HepG2 (cell line): ENCODE results near the gene DNAJB2. TPM values are rescaled to one million over a fixed set of nuclear protein-coding genes. Genes with fewer than 3 reads are reported as not detected.

Experiments
- GATAD1 ChIP-seq: IDR thresholded peaks from 2 replicates; pipeline ENCODE4 v1.6.1; 2016; ENCODE audit warnings: missing genetic modification reagents, missing compliant biosample characterization
- MAF1 ChIP-seq: sonication (generic); formaldehyde crosslinking; IDR thresholded peaks from 2 replicates; pipeline ENCODE4 v1.5.0; 2020; ENCODE audit warnings: missing genetic modification reagents, borderline replicate concordance
- POGZ ChIP-seq: sonication (generic); formaldehyde crosslinking; IDR thresholded peaks from 2 replicates; pipeline ENCODE4 v1.4.0; 2020; ENCODE audit warnings: mild to moderate bottlenecking, missing genetic modification reagents
- SP4 ChIP-seq: sonication (generic); formaldehyde crosslinking; IDR thresholded peaks from 2 replicates; pipeline ENCODE4 v1.8.1; 2023; ENCODE audit warnings: mild to moderate bottlenecking, missing genetic modification reagents
- ZFP90 ChIP-seq: sonication (generic); formaldehyde crosslinking; IDR thresholded peaks from 2 replicates; pipeline ENCODE4 v1.8.0; 2022; ENCODE audit warnings: missing genetic modification reagents, mild to moderate bottlenecking, inconsistent platforms, borderline replicate concordance
- ZMYM2 ChIP-seq: sonication (generic); formaldehyde crosslinking; IDR thresholded peaks from 2 replicates; pipeline ENCODE4 v1.8.0; 2022; ENCODE audit warnings: mild to moderate bottlenecking, missing genetic modification reagents
- ZNF230 ChIP-seq: sonication (generic); formaldehyde crosslinking; IDR thresholded peaks from 2 replicates; pipeline ENCODE4 v1.4.0; 2020; ENCODE audit warnings: mild to moderate bottlenecking, missing genetic modification reagents
- ZNF337 ChIP-seq: sonication (generic); formaldehyde crosslinking; IDR thresholded peaks from 2 replicates; pipeline ENCODE4 v1.5.1; 2020; ENCODE audit warnings: missing genetic modification reagents, low read depth, mild to moderate bottlenecking, borderline replicate concordance
- ZSCAN22 ChIP-seq: sonication (generic); formaldehyde crosslinking; IDR thresholded peaks from 2 replicates; pipeline ENCODE4 v1.4.0; 2020; ENCODE audit warnings: mild to moderate bottlenecking, missing genetic modification reagents
- polyA plus RNA-seq, 8 experiments: library from polyadenylated mRNA; depleted of rRNA in 3 of 8; stranded (reverse) in 7 of 8; unstranded in 1 of 8; fragments of >200 nt; fragmentation: Illumina TruSeq in 4 of 8; extraction: Trizol in 4 of 8; gene quantifications; 2 replicates each; pipeline versions ENCODE4 v1.2.1 to v1.2.3, GENCODE V29; 2011 to 2016; ENCODE audit warnings: low read depth in 4 of 8, missing spikeins in 1 of 8, mixed read lengths in 1 of 8; ENCODE audit not compliant: insufficient read depth in 1 of 8
- total RNA-seq, 5 experiments: library from RNA; depleted of rRNA; stranded (reverse); fragments of >200 nt; fragmentation: Illumina TruSeq; extraction: Trizol; gene quantifications; 2 replicates each; pipeline ENCODE4 v1.2.3, GENCODE V29; 2016; ENCODE audit warnings: low read depth in 1 of 5
- TF ChIP-seq, protein P1 (sequence below), 2 experiments: sonication (generic) in 1 of 2; formaldehyde crosslinking in 1 of 2; IDR thresholded peaks; 2 replicates each; pipeline versions ENCODE4 v1.5.1 to v1.6.1; 2011 to 2020; ENCODE audit warnings: borderline replicate concordance in 1 of 2, low read depth in 1 of 2, low read length in 1 of 2, mild to moderate bottlenecking in 1 of 2, missing genetic modification reagents in 1 of 2, moderate library complexity in 1 of 2
- TF ChIP-seq, protein P2 (sequence below): sonication (generic); formaldehyde crosslinking; IDR thresholded peaks from 2 replicates; pipeline ENCODE4 v1.4.0; 2020; ENCODE audit warnings: missing genetic modification reagents, borderline replicate concordance
- TF ChIP-seq, protein P3 (sequence below): sonication (generic); formaldehyde crosslinking; IDR thresholded peaks from 2 replicates; pipeline ENCODE4 v1.8.1; 2022; ENCODE audit warnings: mild to moderate bottlenecking, missing genetic modification reagents
- TF ChIP-seq, protein P4 (sequence below): sonication (generic); formaldehyde crosslinking; IDR thresholded peaks from 2 replicates; pipeline ENCODE4 v1.5.1; 2020; ENCODE audit warnings: mild to moderate bottlenecking, missing genetic modification reagents, borderline replicate concordance

The DNAJB2 gene
- total and polyA plus RNA-seq, 2 of the 13 experiments (the other 11 are each of a cell fraction or from before 2014, with no cell fraction given), result 21.3 to 31.1 TPM

DNA sequence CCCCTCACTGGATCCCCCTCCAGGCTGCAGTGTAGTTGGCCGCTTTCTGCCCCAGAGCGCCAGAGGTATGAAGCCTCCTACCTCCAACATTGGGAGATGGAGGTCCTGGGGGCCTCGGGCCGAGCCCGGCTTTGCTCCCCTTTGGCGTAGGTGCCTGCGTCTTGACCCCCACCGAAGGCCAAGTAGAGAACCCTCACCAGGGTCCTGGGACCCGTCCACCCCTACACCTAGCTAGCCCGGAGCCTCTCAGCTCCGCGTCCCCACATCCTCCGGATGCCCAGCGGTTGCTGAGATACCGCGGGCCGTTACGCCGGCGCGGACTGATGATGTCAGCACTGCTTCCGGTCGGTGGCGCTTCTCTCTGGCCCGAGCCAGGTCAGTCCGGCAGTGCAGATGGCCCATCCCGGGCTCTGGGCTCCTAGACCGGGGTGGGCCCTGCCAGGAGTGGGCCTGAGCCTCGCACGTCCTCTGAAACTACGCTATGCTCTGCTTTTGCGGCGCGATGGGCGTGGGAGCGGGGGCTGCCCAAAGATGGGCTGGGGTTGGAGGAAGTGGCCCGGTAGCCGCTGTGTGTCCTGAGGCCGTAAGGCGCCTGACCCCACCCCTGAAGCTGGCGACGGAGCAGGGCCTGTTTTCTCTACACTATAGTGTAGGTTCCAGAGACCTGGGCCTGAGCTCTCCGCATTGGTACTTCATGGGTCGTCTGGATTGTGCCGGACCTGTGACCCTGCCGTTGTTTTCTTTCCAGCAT, 33.8 kb upstream of the DNAJB2 start, which contains the start of the genes GLB1L and STK16 (continued):
- TF ChIP-seq, protein P1, sequence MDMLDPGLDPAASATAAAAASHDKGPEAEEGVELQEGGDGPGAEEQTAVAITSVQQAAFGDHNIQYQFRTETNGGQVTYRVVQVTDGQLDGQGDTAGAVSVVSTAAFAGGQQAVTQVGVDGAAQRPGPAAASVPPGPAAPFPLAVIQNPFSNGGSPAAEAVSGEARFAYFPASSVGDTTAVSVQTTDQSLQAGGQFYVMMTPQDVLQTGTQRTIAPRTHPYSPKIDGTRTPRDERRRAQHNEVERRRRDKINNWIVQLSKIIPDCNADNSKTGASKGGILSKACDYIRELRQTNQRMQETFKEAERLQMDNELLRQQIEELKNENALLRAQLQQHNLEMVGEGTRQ (IDR thresholded peaks at IDR 0.05; ENCODE audit: low read depth, low read length), result no peak
- TF ChIP-seq, protein P1 (CRISPR knock-in tag; IDR thresholded peaks at IDR 0.05; ENCODE audit: borderline replicate concordance), result no peak
- TF ChIP-seq, protein P2, sequence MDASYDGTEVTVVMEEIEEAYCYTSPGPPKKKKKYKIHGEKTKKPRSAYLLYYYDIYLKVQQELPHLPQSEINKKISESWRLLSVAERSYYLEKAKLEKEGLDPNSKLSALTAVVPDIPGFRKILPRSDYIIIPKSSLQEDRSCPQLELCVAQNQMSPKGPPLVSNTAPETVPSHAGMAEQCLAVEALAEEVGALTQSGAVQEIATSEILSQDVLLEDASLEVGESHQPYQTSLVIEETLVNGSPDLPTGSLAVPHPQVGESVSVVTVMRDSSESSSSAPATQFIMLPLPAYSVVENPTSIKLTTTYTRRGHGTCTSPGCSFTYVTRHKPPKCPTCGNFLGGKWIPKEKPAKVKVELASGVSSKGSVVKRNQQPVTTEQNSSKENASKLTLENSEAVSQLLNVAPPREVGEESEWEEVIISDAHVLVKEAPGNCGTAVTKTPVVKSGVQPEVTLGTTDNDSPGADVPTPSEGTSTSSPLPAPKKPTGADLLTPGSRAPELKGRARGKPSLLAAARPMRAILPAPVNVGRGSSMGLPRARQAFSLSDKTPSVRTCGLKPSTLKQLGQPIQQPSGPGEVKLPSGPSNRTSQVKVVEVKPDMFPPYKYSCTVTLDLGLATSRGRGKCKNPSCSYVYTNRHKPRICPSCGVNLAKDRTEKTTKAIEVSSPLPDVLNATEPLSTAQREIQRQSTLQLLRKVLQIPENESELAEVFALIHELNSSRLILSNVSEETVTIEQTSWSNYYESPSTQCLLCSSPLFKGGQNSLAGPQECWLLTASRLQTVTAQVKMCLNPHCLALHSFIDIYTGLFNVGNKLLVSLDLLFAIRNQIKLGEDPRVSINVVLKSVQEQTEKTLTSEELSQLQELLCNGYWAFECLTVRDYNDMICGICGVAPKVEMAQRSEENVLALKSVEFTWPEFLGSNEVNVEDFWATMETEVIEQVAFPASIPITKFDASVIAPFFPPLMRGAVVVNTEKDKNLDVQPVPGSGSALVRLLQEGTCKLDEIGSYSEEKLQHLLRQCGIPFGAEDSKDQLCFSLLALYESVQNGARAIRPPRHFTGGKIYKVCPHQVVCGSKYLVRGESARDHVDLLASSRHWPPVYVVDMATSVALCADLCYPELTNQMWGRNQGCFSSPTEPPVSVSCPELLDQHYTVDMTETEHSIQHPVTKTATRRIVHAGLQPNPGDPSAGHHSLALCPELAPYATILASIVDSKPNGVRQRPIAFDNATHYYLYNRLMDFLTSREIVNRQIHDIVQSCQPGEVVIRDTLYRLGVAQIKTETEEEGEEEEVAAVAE (CRISPR knock-in tag), result peak; percentile 84; the same call in 1 of the 2 replicates
- 0 out of 2 replicates have a peak, but pooled peaks have one; percentile 89 for TF ChIP-seq MAF1 (CRISPR knock-in tag)
- no peak for TF ChIP-seq ZSCAN22 (CRISPR knock-in tag)
- TF ChIP-seq, protein P3, sequence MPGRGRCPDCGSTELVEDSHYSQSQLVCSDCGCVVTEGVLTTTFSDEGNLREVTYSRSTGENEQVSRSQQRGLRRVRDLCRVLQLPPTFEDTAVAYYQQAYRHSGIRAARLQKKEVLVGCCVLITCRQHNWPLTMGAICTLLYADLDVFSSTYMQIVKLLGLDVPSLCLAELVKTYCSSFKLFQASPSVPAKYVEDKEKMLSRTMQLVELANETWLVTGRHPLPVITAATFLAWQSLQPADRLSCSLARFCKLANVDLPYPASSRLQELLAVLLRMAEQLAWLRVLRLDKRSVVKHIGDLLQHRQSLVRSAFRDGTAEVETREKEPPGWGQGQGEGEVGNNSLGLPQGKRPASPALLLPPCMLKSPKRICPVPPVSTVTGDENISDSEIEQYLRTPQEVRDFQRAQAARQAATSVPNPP (CRISPR knock-in tag), result no peak
- TF ChIP-seq ZFP90 (CRISPR knock-in tag), result peak; percentile 92
- TF ChIP-seq, protein P4, sequence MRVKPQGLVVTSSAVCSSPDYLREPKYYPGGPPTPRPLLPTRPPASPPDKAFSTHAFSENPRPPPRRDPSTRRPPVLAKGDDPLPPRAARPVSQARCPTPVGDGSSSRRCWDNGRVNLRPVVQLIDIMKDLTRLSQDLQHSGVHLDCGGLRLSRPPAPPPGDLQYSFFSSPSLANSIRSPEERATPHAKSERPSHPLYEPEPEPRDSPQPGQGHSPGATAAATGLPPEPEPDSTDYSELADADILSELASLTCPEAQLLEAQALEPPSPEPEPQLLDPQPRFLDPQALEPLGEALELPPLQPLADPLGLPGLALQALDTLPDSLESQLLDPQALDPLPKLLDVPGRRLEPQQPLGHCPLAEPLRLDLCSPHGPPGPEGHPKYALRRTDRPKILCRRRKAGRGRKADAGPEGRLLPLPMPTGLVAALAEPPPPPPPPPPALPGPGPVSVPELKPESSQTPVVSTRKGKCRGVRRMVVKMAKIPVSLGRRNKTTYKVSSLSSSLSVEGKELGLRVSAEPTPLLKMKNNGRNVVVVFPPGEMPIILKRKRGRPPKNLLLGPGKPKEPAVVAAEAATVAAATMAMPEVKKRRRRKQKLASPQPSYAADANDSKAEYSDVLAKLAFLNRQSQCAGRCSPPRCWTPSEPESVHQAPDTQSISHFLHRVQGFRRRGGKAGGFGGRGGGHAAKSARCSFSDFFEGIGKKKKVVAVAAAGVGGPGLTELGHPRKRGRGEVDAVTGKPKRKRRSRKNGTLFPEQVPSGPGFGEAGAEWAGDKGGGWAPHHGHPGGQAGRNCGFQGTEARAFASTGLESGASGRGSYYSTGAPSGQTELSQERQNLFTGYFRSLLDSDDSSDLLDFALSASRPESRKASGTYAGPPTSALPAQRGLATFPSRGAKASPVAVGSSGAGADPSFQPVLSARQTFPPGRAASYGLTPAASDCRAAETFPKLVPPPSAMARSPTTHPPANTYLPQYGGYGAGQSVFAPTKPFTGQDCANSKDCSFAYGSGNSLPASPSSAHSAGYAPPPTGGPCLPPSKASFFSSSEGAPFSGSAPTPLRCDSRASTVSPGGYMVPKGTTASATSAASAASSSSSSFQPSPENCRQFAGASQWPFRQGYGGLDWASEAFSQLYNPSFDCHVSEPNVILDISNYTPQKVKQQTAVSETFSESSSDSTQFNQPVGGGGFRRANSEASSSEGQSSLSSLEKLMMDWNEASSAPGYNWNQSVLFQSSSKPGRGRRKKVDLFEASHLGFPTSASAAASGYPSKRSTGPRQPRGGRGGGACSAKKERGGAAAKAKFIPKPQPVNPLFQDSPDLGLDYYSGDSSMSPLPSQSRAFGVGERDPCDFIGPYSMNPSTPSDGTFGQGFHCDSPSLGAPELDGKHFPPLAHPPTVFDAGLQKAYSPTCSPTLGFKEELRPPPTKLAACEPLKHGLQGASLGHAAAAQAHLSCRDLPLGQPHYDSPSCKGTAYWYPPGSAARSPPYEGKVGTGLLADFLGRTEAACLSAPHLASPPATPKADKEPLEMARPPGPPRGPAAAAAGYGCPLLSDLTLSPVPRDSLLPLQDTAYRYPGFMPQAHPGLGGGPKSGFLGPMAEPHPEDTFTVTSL (CRISPR knock-in tag), result peak; percentile 12; the same call in 1 of the 2 replicates
- peak; percentile 89 for TF ChIP-seq SP4 (CRISPR knock-in tag)
- peak; percentile 99 for TF ChIP-seq GATAD1
- TF ChIP-seq ZNF337 (CRISPR knock-in tag), result peak; percentile 98
- peak; percentile 93 for TF ChIP-seq ZNF230 (CRISPR knock-in tag)
- no peak; the same call in 1 of the 2 replicates for TF ChIP-seq ZMYM2
- TF ChIP-seq POGZ (CRISPR knock-in tag), result peak; percentile 94
